ENCODE data around the gene DAB2IP. TPM values are rescaled to one million over a fixed set of nuclear protein-coding genes. Genes with fewer than 3 reads are reported as not detected.

The DAB2IP gene
- total RNA-seq = 6.1 and 20.6 TPM in 2 replicates

GRCh38 chr9:121651295-121652020, at the start of gene DAB2IP:
Gene DAB2IP, plus strand, starts transcription at chr9:121651634. Its CDS starts 142 bp downstream, at chr9:121651776.

Other genes starting within 250 kb of the DAB2IP start
- not detected in 2 replicates for gene GGTA1, start 151.8 kb upstream of the DAB2IP start, total RNA-seq